Measurements from ENCODE around the gene ACOT11.

The ACOT11 gene

DNA sequence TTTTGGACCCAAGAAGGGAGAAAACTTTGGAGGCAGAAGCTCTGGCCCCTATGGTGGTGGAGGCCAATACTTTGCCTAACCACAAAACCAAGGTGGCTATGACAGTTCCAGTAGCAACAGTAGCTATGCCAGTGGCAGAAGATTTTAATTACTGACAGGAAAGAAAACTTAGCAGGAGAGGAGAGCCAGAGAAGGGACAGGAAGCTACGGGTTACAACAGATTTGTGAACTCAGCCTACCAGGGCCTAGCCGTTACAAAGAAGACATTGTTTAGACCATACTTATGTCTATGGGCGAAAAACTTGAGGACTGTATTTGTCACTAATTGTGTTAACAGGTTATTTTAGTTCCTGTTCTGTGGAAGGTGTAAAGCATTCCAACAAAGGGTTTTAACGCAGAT, 10.4 kb upstream of the ACOT11 start:
- DNase-seq (ENCODE audit: low read depth): no peak

DNA sequence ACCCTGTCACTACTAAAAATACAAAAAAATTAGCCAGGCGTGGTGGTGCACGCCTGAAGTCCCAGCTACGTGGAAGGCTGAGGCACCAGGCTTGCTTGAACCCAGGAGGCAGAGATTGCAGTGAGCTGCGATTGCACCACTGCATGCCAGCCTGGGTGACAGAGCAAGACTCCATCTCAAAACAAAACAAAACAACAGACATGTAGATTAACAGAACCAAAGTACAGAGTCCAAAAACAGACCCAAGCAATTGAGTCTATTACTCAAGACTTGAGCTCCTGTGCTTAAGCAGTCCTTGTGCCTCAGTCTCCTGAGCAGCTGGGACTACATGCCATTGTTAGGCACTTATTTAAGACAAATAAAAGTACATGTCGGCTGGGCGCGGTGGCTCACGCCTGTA, 9.5 kb upstream of the ACOT11 start:
- DNase-seq (ENCODE audit: low read depth): no peak

DNA sequence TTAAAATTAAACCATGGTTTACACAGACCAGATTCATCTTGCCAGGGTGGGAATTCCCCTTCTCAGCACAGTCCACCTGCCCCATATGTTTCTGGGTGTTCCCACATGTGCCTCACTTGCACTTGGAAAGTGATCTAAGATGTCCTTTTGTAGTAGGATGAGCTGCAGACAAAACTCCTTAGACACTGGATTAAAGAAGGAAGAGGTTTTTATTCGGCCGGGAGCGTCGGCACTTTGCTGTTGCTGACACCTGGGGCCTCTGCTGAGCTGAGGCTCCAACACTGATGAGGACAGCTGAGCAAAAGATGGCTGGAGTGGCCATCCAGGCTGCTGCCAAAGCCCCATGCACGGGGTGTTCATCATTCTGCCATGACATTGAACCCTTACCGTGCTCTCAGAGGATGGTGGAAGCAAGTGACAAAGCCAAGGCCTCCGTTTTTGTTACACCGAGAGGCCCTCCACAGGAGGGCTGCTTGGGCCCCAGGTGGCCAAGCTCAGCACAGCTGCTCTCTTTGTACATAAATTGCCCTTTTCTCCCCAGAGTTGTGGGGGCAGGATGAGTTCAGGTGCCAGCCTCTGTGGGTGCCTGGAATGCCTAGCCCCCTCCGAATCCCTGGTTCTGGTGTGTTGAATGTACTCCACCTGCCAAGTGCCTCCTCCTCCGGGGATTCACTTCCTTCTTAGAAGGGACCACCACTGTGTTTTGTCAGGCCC, 7.3 kb upstream of the ACOT11 start:
- DNase-seq (ENCODE audit: low read depth): no peak

DNA sequence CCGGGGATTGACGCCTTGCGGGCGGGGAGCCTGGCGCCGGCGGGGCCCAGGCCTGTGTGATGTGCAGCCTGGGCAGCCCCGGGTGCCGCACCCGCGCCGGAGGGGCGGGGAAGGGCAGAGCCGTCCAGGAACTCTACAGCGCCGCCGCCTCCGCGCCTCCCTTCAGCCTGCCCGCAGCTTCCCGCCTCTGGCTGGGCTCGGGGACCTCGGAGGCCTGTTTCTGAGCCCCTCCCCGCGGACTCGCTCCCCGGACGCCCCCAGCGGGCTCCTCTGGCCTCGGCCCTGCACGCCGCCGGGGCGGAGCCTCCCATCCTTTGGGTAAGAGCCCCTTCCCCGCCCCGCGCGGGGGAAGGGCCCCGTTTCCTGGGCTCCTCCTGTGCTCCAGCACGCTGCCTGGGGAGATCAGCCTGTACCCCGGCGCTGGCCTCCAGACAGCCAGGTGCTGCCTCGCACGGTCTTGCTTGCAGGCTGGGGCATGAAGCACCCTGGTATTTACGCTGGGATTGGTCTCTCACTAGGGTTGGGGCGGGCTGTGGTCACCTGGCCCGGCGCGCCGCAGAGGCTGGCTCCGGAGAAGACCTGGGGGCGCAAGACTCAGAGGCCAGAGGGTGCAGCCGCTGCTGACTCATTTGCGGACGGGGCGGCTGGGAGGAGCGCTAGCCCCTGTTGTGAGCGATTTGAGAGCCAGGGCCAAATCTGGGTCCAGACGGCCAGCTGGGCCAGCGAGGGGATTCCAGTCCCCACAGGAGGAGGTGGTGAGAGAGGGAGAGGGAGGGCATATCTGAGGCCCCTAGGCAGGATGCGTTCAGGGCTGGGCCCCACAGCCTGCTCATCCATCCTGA, 5.7 kb upstream of the ACOT11 start:
- DNase-seq (ENCODE audit: low read depth): peak; percentile 90

DNA sequence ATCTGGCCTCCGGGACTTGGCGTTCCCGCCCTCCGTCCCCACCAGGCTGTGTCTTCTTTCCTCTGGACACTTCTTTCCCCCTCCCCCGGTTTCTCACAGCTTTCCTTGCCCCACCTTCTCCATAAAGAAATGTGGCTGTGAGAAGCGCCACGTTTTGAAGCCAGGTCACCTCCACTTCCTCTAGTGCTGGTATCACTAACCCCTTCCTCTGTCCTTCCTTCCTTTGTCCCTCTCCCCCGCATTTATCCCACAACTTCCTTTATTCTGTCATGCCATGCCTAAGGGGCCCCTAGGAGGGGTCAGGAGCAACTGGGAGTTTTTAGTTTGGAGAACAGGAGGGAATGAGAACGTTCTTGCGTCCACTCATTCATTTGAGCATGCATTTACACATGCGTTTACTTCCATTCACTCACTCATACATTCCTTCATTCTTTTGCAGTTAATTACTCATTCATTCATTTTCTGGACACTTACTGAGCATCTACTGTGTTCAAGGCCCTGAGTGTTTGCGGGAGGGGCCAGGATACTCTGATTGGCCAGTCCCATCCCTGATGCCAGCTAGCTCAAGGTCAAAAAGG, 5.0 kb upstream of the ACOT11 start:
- peak; percentile 98 for DNase-seq (ENCODE audit: low read depth)

DNA sequence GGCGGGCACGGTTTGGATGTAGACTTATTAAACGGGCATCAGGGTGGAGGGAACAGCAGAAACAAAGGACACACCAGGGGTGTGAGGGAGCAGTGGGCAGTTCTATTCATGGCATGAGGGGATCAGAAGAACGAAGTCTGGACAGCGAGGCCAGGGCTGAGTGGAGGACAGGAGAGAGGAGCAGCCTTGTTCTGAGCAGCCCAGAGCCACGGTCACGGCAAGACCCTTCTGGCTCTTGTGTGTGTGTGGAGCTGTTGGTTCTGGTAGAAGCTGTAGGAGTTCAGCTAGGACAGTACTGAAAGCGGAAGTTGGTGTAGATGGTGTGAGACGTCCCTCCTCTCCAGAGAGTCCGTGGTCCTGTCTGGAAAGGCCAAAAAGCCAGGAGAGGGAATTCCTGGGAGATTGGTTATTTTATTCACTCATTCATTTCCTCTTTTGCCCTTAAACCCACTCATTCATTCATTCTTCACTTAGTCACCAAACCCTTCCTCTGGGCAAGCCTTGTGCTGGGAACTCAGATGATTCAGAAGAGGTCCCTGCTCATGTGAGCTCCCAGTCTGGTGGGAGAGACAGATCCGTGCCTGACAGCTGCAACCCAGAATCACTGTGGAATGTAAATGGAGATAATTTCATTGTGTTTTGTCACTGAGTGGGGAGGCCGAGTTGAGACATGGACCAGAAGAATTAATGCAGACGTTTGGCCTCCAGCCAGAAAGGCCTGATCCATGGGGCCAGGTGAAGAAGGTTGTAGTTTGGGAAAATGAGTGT, 4.1 kb upstream of the ACOT11 start:
- no peak for DNase-seq (ENCODE audit: low read depth)

DNA sequence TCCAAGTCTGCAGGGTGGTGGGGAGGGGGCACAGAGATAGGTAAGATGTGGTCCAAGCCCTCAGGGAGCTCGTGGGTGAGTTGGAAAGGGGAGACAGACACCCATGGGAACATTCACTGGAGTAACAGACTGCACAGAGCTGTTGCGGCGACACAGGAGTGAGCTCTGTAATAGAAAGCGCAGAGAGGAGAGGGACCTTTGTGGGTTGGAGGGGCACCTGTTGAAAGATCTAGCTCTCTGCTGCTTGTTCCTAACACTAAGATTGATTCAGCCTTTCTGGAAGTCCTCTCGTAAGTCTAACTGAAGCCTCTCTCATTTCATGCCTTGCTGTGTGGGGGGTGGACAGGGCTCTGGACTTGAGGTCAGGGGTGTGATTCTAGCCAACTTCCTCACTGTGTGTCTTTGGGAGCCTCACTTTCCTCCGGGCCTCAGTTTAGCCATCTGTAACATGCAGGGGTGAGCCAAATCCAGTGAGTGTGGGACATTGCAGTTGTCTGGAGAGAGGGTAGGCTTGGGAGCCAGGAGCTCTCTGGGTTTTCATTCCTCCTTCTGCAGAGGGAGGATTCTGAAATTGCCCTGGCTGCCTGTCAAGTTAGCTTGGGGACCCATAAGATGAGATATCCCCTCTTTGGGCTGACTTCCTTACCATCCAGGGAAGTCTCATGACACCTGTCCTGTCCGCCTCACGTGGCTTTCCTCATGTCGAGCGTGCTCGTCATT, 2.0 kb upstream of the ACOT11 start:
- no peak for DNase-seq (ENCODE audit: low read depth)

DNA sequence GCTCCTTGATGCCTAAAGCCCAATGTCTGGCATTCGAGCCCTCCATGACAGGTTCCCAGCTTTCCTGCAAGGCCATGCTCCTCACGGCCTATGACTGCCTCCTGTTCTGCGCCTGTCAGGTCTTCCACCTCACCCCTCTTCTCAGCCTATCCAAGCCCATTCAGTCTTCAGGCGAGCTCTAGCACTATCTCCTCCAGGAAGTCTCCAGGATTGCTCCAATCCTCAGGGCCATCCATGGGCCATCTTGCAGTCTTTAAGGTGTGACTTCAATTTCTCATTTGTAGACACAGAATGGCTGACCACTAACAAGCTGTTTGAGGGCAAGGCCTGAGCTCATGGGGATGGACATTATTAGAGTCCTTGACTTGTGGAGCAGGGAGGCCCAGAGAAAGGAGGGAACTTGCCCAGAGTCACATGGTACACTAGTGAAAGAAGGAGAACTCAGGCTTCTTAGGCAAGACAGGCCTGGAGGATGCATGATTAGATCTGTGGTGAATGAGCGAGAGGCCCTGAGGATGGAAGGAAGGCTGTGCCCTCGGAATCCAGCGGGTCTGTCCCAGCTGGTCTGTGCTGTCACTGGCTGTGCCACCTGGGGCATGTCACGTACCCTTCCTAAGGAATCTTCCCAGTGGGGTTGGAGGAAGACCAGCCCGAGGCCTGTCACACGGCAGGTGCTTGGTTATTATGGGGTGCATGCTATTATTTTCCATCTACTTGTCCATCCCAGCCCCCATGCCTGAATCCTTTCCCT, 1.2 kb upstream of the ACOT11 start:
- DNase-seq (ENCODE audit: low read depth): peak; percentile 90

DNA sequence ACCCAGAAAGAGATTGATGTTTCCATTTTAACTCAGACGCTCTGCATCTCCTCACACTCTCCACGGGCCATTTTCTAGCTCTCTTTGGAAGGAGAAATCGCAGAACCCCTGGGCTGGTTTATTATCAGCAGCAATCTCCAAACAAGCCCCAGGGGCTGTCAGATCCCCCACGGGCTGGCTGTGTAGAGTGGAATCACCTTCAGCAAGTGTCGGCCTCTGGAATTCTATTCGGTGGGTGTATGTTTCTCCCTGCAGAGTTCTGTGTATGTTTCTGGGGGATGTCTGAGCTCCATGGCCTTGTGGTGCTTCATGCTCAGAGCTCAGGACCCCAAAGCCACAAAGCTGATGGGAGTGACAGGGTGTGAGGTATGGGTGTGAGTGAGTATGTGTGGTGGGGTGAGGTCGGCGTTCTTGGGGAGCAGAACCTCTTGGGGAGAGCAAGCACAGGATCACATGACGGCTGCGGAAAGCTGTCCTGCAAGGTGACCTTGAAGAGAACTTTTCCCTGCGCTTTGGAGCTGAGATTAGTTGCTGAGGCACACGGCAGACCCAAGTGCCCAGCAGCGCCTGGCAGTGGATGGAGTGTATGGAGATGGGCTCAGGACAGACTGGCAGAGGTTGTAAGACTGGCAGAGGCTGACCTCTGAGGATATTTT, 489 bp downstream of the ACOT11 start:
- DNase-seq (ENCODE audit: low read depth): no peak

DNA sequence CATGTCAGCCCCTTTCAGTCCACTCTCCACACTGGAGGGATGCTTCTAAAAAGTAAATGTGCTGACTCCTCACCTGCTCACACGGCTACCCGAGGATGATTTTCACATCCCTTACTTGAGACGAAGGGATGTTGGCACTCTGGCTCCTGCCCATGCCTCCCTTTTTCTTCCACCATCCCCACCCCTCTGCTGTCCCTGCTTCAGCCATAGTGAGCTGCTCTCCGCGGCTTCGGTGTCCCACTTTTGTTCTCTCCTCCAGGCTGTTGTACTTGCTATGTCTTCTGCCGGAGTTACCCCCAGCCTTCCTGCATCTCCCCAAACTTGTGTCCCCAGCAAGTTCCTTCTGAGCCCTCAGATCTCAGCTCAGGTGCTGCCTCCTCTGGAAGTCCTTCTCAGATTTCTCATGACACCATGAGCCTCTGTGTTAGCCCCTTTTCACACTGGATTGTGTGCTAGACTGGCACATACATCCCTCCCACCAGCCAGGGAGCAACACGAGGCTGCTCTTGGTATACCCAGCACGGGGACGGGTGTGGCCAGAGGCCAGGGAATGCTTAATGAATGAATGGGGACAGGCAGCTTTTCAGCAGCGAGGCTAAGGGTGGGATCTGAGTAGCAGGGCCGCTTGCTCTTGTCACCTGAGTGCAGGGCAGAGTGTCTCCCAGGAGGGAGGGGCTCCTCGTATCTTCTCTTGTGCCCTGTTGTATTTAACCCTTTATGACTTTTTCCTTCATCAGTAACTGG, 1.3 kb downstream of the ACOT11 start:
- no peak for DNase-seq (ENCODE audit: low read depth)

DNA sequence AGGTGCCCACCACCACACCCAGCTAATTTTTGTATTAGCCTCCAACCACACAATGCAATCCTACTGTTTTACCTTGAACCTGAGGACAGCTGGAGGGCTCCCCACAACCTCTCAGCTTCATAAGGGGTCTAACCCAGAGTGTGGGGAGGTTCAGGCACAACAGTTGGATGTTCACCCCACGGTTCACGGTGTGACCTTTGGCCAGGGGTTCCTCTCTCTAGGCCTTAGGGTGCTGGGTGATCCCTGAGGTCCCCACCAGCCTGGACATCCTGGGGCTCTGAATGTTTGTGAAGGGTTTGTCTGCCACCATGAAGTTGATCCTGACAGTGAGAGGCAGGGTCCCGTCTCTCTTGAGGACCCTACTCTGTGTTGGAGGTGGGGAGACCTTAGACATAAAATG, 3.9 kb downstream of the ACOT11 start:
- DNase-seq (ENCODE audit: low read depth): no peak

DNA sequence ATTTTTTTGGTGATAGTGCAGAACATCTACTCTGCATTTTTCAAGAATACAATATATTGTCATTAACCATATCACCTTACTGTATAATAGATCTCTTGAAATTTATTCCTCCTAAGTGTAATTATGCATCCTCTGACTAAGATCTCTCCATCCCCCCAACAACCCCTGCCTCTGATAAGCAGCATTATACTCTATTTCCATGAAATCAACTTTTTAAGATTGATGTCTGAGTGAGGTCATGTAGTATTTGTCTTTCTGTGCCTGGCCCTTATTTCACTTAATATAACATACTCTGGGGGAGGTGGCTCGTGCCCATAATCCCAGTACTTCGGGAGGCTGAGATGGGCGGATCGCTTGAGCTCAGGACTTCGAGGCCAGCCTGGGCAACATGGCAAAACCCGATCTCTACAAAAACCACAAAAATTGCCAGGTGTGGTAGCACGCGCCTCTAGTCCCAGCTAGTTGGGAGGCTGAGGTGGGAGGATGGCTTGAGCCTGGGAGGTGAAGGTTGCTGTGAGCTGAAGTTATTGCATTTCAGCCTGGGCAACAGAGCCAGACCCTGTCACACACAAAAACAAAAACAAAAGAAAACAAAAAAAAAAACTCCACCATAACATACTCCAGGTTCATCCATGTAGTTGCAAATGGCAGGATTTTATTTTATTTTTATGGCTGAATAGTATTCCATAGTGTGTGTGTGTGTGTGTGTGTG, 5.7 kb downstream of the ACOT11 start:
- no peak for DNase-seq (ENCODE audit: low read depth)

DNA sequence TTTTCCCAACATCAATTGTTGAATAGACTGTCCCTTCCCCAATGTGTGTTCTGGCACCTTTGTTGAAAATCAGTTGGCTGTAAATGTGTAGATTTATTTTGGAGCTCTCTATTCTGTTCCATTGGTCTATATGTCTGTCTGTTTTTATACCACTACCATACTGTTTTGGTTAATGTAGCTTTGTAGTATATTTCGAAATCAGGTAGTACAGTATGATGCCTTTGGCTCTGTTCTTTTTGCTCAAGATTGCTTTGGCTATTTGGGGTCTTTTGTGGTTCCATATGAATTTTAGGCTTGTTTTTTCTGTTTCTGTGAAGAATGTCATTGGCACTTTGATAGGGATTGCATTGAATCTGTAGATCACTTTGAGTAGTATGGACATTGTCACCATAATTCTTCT, 8.1 kb downstream of the ACOT11 start:
- no peak for DNase-seq (ENCODE audit: low read depth)

DNA sequence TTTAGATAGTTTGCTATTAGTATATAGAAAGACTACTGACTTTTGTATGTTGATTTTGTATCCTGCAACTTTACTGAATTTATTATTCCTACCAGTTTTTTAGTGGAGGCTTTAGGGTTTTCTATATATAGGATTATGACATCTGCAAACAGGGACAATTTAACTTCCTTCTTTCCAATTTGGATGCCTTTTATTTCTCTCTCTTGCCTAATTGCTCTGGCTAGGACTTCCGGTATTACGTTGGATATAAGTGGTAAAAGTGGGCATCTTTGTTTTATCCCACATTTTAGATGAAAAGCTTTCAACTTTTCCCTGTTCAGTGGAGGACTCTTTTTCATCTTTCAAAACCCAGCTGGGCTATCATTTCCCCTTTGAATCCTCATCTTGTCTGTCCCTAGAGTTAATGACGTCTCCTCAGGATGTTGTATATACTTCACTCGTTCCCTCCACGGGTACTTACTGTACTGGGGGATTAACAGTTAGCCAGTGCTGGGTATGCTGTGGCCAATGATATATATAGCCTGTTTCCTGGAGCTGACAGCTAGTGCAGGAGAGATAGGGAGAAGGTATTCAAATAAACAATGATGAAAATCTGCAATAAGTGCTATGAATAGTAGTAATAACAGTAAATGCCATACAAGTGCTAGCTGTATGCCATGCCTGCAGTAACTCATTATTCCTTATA, 9.8 kb downstream of the ACOT11 start:
- no peak for DNase-seq (ENCODE audit: low read depth)

DNA sequence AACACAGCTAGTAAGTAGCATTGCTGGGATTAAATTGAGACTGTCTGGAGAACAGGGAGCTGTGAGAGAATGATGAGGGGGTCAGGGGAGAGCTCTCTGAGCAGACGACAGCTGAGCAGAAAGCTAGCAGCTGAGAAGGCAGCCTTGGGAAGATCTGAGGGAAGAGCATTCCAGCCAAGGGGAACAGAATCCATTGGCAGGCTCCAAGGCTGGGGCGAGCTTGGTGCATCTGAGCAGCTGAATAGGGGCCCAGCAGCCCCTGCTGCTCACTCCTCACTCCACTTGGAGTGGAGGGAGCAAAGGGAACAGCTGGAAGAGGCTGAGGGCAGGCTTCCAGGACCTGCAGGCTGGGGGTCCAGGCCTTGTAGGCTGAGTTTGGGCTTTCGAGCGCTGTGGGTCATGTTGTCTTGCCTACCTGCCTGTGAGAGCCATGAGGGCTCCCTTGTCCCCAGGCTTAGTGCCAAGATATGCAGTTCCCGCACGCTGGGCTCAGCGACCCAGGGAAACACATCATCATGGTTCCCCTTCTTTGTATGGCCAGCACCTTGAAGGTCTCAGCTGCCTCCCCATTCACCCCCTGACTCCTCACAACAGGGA, 10.5 kb downstream of the ACOT11 start:
- no peak for DNase-seq (ENCODE audit: low read depth)

DNA sequence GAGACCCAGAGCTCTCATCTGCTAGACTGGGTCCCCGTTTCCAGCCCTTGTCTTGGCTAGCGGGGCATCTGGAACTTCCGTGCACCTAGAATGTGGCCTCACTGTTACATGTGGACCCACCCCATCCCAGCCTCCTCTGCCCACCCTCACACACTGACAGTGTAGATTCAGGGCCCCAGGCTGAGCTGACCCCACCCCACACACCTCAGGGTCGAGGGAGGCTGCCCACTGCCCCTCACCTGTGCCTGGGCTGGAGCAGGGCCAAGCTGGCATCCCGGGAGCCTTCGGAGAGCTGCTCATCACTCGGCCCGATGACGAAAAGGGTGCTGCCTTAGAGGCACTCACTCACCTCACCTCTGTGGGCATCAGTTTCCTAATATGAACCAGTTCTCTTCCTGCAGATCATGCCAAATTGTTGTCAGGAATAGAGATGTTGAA, 11.1 kb downstream of the ACOT11 start:
- no peak for DNase-seq (ENCODE audit: low read depth)

DNA sequence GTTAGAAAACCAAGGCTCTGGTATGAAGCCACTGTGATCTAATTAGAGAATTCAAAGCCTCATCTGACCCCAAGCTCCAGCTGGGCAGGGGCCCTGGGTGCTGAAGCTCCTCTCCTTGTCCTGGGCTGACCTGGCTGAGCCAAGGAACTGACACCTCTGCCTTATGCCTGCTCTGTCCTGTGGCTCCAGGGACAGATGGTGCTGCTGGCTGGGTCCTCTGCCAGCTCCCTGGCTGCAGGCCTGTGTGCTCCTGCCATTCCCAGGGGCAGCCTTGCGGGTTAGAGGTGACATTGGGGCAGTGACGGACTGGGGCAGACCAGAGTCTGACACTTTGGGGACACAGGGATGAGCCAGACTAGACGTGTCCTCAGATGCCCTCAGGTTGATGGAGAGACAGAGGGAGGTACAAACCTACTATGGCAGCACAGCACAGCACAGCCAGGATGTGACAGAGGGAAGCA, 11.8 kb downstream of the ACOT11 start:
- DNase-seq (ENCODE audit: low read depth): no peak
